Measurements from ENCODE around the gene NOVA1. TPM values are rescaled to one million over a fixed set of nuclear protein-coding genes. Genes with fewer than 3 reads are reported as not detected.

The NOVA1 gene
- total and polyA plus RNA-seq, 2 donors (not counting 3 experiments of a cell fraction or from before 2014, with no cell fraction given): 2.7 to 3.3 TPM

GRCh38 chr14:26463136-26463535, 134.7 kb downstream of the NOVA1 start:
- no peak overlapping the region for H3K9ac ChIP-seq (replicated peaks; ENCODE audit: extremely low read depth, insufficient read depth, low read length)
- H4K20me1 ChIP-seq (replicated peaks; ENCODE audit: control insufficient read depth, extremely low read depth, insufficient read depth, low read length): no peaks in the 10 kb centered on the region
- FAIRE-seq (no peak), DNase-seq (ENCODE audit: low read depth, low spot score) (no peak)
- H3K79me2 ChIP-seq (ENCODE audit: control insufficient read depth, insufficient read depth, low read length): no peaks in the 10 kb centered on the region
- intact Hi-C loops (cut with micrococcal nuclease) (no loop called here), dilution Hi-C loops (cut with MboI; ENCODE audit: extremely low pct_ligation_motif_present, low sequenced_read_pairs) (no loop called here)
- H3K4me1 ChIP-seq (ENCODE audit: control insufficient read depth, extremely low read depth, insufficient read depth, low read length): no peaks in the 10 kb centered on the region
- TF ChIP-seq EZH2 (IDR thresholded peaks at IDR 0.05; ENCODE audit: borderline replicate concordance, low read depth, low read length, severe bottlenecking): no peak
- TF ChIP-seq FOS (IDR thresholded peaks at IDR 0.05; ENCODE audit: borderline replicate concordance, insufficient read depth, low read length): no peak
- no peak for TF ChIP-seq GATA2 (IDR thresholded peaks at IDR 0.05; ENCODE audit: insufficient read depth, insufficient read length, low read depth, low read length)
- no peak for TF ChIP-seq MAX (IDR thresholded peaks at IDR 0.05; ENCODE audit: insufficient read depth, insufficient read length)
- TF ChIP-seq JUN (IDR thresholded peaks at IDR 0.05; ENCODE audit: borderline replicate concordance, insufficient read depth, insufficient read length, low read depth): no peak
- TF ChIP-seq MYC (IDR thresholded peaks at IDR 0.05; ENCODE audit: low read depth, low read length): no peak
- no peak for TF ChIP-seq POLR2AphosphoS5 (IDR thresholded peaks at IDR 0.05; ENCODE audit: insufficient read depth, low read depth, low read length)
- TF ChIP-seq CTCF (IDR thresholded peaks at IDR 0.05; ENCODE audit: extremely low read depth in 1 of 2, insufficient read depth in 1 of 2, low read depth in 1 of 2, low read length in 2 of 2): no peak
- TF ChIP-seq POLR2A (IDR thresholded peaks at IDR 0.05; ENCODE audit: low read depth, low read length): no peak
- H2AFZ ChIP-seq (ENCODE audit: low read depth, low read length): no peak overlapping the region
- H3K36me3 ChIP-seq (ENCODE audit: control insufficient read depth in 2 of 2, extremely low read depth in 1 of 2, insufficient read depth in 2 of 2, low read length in 2 of 2): no peaks in the 10 kb centered on the region
- no peak overlapping the region for H3K27ac ChIP-seq (ENCODE audit: insufficient read depth, low read depth, low read length)
- CTCF ChIA-PET: no interaction called here
- H3K27me3 ChIP-seq (ENCODE audit: control insufficient read depth in 2 of 2, insufficient read depth in 2 of 2, low read length in 2 of 2): no peaks in the 10 kb centered on the region
- no peak overlapping the region for H3K4me3 ChIP-seq (replicated peaks in 1 of 3; ENCODE audit: insufficient read depth in 1 of 3, low read depth in 1 of 3, low read length in 3 of 3)
- POLR2A ChIA-PET: no interaction called here
- H3K4me2 ChIP-seq (ENCODE audit: insufficient read depth, low read length): no peak overlapping the region
- H3K9me1 ChIP-seq (replicated peaks; ENCODE audit: control insufficient read depth, extremely low read depth, insufficient read depth, low read length): no peaks in the 10 kb centered on the region
- BruUV-seq (replicated peaks): no TSS peak
- no peaks in the 10 kb centered on the region for H3K9me3 ChIP-seq (replicated peaks; ENCODE audit: control insufficient read depth, insufficient read depth, low read length)

All from endothelial cell of umbilical vein (primary cell).